ENCODE measurements around the gene FBN1.

Gene FBN1

DNA sequence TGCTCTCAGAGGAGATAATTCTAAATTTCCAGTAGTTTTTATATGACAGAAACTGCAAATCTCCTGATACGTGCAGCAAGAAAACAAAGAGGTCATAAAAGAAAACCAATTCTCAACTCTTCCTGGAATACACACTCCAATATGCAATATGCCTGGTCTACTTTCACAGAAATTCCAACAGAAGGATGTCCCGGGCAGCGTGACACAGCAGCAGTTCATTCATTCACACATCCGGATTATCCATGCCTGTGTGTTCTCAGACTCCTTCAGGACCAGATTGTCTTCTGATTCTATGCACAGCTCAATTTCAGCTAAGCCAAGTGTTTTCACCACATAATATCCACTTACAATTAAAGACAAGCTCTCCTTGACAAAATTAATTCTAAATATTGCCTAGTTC lies 64.3 kb downstream of the FBN1 start:
- DNase-seq (ENCODE audit: low read depth in 2 of 2): no peak

DNA sequence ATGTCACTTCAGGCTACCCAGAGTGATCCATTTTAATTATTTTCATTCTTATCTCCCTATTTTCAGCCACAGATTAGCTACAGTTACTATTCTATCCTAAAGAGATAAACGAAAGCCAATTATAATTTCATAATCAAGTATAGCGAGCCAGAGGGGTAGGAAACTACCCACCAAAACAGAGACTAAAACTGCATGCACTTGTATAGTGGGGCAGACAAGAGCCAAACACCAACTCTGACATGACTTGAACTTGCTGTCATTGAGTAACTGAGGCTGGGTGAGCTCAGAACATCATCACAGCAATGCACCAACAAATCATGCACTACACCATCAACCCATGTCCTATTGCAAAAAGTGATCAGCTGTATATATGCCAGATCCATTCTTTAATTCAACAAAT lies 64.8 kb downstream of the FBN1 start:
- no peak for DNase-seq (ENCODE audit: low read depth in 2 of 2)

DNA sequence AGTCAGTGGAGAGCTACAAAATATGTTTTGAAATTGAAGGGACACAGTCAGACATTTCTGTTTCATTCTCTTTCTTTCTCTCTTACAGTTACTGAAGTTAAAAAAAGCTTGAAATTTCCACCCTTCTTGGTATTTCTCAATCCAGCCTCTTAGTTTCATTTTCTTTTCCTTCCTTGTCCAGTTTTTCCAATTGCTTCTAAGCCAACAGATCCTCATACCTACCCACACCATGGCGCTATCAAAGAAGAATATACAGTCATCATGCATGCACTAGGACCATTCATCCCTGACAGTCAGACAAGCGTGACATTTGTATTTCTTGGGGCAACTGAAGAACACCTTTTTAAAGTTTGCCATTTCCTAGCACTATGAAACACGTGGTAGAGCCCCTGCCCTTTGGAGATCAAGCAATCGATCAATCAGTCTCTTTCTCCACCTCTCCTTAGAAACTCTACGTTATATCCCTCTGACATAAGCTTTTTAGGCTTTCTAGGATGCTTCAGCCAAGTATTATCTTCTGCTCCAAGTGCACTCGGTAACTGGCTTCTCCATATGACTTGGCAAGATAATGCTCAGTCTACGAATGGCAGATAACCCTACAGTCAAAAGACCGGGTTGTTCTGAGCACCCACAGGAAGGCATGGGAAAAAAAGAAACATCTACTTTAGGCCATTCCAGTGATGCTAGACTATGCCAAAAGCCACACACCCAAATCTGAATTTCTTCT lies 65.4 kb downstream of the FBN1 start:
- no peak for DNase-seq (ENCODE audit: low read depth in 2 of 2)

DNA sequence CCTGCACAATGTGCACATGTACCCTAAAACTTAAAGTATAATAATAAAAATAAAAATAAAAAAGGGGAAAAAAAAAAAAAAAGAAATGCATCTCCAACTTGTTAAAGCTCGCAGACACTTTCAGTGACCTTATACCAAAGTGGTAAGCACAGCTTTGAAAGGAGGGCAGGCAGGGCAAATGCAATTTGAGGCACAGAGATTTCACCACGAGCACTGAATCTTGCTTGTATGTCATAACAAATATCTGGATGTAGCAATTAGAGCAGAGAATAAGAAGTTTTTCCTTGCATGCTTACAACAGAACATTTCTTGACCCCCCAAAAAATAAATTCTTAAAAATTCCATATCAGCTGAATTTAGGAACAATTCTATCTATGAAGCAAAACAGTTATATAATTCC lies 66.5 kb downstream of the FBN1 start:
- no peak for DNase-seq (ENCODE audit: low read depth in 2 of 2)

DNA sequence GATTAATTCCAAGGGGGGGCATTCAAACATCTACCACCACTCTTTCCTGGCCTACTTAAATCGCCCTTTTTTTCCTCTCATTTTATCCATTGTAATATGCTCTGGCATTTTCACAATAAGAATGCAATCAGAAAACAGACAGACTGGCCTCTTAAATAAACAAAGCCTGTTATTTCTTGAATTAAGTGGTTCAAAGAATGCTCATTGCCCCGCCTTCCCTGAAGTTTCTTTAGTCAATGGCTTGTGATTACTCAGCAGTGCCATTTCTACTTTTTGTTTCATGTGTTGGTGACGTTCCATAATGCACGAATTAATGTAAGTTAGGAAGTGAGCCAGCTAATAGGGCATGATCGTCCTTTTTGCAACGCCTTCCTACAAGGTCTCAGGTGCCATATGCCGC lies 68.0 kb downstream of the FBN1 start:
- no peak for DNase-seq (ENCODE audit: low read depth in 2 of 2)

DNA sequence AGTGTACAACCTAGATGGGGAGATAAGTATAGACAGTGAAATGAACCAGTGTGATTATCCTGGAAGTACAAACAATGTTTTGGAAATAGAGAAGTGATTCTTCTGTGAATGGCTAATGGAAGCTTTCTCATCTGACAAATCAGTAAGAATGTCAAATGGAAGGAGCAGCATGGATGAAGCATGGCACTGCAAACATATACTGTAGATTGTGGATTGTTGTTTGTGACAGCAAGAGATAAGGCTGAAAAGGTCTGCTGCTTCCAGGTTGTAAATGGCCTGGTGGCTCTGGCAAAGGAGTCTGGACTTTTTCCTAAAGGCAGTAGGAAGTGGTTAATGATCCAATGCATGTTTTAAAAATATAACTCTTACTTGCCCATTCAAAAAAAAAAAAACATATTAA lies 71.3 kb downstream of the FBN1 start:
- DNase-seq (ENCODE audit: low read depth in 2 of 2): no peak

DNA sequence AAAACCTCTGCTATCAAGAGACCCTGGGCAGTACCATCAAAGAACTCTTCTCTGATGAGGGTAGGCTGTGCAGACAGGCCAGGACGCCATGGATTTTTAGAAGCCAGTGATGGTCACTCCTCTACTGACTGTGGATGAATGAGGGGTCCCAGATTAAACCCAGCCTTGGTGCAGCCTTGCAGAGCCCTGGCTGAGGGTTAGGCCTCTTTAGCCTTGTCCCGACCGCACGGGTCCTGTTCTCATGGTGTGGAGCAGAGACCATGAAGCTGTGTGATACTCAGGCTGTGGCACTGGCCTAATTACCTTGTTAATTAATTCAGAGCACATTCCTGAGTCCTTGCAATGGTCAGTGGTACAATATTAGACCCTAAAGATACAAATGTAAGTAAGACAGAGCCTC lies 71.7 kb downstream of the FBN1 start:
- no peak for DNase-seq (ENCODE audit: low read depth in 2 of 2)

DNA sequence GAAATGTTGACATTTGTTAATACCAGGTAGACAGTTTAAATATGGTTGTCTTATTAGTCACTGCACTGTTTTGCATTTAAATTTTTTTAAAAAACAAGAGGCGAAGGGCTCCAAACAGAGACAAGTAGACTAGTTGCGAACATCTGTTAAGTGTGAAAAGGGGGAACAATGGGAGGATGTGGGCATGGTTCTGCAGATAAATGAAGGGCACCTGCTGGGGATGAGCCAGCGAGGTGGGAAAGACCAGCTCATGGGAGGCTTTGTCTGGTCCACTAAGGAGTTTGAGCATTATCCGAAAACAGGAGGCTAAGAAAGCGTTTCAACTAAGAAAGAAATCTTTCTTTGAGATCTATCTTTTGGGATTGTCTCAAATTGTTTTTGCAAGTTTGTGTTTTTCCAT lies 72.7 kb downstream of the FBN1 start:
- DNase-seq (ENCODE audit: low read depth in 2 of 2): no peak

DNA sequence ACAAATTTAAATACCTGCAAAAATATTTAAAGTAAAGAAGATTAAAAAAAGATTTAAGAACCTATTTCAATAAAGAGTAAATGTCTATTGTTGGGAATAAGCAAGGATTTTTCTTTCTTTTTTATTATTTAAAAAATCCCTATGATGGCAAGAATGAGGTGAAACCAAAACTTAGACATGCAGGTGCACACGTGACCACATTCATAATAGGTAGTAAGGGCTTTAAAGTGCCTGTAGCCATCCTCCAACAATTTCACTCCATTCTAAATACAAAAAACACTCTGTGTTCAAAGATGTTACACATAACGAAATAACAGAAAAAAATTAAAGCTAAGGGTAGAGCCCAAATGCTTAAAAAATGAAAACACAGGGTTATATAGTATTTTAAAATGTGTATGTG lies 74.0 kb downstream of the FBN1 start:
- no peak for DNase-seq (ENCODE audit: low read depth in 2 of 2)

DNA sequence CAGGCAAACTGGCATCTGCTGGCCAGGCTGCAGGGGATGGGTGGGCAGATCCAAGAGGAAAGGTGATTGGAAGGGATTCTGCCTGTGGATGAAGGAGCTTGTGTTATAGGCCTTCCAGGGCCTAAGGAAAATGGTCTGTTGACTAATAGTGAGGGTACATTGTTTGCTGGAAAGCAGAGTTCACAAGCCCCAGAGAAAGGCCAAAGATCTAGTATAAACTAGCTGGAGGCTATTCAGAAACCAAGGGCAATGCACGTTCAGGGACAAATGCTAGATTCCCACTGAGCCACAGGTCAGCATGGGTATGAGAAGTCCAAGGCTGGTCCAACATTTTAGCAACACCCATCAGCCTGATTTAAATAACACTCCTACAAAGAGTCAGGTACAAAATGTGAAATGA lies 74.7 kb downstream of the FBN1 start:
- no peak for DNase-seq (ENCODE audit: low read depth in 2 of 2)

DNA sequence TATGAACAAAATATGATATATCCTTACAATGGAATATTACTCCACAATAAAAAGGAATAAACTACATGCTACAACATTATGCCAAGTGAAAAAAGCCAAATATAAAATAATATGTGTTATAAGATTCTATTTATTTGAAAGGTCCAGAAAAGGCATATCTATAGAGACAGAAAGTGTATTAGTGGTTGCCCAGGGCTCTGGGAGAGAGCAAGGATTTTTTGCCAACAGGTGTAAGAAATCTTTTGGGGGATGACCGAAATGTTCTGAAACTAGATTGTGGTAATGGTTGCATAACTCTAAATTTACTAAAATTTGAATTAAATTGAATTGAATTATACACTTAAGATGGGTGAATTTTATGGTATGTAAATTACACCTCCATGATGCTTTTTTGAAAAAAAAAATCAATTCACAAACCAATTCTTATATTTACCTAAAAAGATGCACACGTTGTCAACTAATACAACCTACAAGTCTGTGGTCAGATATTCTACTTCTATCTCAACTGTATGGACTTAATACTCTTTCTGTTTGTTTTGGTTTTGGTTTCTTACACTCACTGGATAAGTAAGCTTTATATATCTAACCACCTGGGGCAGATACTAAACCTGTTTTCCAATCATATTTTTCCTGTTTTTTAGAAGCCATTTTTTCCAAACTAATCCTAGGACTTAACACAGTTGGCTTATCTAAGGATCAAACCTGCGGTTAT lies 75.8 kb downstream of the FBN1 start:
- DNase-seq (ENCODE audit: low read depth in 2 of 2): no peak

DNA sequence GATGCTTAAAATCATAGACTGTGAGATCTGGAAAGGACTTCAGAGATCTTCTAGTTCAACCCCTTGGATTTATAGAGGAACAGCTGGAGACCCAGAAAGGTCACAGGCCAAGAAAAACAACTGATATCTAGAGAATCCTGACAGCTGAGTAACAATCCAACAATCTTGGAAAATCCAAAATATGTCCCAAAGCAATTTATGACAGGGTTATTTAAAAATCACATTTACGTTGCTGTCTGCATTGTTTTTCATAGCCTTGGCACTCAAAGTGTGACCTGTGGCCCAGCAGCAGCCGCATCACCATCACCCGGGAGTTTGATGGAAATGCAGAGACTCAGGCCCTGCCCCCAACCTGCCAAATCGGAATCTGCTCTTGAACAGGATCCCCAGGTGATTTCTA lies 78.8 kb downstream of the FBN1 start:
- no peak for DNase-seq (ENCODE audit: low read depth in 2 of 2)

DNA sequence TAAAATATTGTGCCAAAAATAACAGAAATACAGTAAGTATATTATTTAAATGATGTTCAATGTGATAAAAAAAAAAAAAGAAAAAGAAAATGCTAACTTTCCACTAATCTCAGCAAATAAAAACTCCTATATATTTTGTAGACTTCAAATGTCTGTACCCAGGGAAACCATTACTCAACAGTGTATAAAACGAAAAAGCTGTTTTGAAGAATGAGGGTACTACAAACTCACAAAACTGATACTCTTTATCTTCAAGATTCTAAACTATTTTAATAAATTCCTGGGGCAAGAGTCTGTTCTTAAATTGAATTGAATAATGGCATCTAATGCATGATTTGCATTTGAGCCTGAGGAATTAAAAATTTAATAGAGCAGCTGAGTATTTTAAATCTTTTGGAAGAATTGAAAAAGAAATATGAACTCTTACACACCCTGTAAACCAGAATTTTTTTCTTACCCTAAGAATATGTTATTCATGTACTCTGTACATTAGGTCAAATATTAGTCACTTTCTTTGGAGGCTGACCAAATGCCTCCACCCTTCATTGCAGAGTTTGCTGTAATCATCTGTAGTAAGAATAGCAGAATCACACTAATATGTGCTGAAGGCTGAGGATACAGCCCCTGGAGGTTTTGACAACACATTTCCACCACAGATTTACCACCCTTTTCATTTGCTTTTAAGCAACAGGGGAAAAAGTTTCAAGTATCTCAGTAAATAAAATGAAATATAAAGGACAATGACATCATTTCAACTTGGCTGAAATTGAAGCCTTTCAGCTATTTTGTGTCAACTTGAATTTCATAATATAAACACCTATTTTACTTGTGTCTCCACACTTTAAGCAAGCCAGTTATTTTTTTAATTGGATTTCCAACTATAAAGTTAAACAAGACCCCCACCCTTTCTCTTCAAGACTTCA lies 79.7 kb downstream of the FBN1 start:
- DNase-seq (ENCODE audit: low read depth in 2 of 2): no peak

DNA sequence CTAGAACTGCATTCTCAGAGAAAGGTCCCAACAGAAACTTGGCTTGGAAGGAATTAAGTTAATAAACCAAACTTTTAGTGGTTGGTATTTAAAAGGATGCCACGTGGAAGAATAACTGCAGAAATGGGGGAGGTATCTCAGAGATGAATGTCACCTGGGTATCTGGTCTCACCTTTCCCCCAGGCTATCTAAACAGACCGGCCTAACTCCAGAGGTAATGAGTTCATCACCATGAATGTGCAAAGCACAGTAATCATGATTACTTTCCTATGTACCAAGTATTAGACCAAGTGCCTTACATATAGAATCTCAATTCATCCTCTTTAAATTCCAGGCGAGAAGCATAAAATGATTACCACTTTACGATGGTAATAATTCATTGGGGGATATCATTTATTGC lies 80.8 kb downstream of the FBN1 start:
- DNase-seq (ENCODE audit: low read depth in 2 of 2): no peak

DNA sequence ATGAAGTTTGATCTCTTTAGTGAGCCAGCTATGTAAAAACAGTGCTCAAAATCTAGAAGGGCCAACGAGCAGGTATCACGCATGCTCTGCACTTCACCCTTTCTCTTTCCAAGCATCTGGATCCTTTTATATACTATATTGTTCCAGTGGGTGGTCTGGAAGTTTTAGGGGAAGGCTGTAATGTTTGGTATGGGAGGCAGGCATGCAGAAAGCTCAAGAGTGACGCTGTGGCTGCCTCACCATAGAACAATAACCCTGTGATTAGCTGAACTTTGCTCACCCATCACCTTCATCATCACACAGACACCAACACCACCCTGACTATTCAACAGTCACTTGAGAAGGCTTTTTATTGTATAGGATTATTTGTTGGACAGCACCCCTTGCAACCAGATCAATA lies 81.6 kb downstream of the FBN1 start:
- DNase-seq (ENCODE audit: low read depth in 2 of 2): no peak

DNA sequence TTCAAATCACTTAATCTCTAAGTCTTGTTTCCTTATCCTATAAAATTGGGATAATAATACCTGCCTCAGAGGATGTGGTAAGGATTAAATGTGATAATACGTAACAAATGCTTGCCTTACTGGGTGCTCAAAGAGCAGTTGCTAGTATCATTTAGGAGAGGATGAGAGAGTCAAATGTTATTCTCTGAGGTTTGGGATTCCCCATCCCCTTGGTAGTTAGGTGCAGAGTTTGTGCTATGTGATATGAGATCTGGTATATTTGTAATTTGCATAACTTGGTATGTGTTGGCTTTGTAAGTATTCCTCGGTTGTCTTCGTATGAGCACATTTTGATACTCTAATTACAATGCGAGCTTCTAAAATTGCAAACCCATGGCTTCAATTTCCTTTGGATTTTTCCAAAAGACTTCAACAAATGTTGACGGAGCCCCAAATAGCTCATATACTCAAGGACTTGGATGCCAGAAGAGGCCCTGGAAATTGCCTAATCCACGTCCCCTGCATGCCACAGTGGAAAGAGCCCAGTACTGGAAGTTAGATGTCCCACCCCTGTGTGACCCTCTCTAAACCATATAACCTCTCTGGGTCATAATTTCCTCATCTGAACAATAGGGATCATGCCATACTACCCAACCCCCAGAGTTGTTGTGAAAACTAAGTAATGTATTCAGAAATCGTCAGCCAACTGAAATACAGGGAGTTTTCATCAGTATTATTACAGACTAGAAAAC lies 85.0 kb downstream of the FBN1 start:
- no peak for DNase-seq (ENCODE audit: low read depth in 2 of 2)

DNA sequence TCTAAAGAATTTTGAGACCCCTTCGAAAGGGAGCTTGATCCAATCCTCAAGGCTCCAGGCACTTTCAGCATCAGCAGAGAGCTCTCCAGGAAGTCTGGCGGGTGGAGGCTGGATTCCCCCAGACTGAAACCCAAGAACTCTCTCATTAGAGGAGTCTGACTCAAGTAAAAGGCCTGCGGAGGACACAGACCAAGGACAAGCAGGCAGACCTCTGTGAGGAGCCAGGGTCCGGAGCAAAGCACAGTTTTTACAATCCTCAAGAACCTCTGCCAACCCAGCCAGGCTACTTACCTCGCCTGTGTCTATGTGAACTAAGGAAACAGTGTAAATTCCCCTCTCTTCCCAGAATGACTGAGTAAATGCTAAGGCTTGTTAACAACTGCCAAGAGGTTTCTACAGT lies 86.2 kb downstream of the FBN1 start:
- DNase-seq (ENCODE audit: low read depth in 2 of 2): no peak

DNA sequence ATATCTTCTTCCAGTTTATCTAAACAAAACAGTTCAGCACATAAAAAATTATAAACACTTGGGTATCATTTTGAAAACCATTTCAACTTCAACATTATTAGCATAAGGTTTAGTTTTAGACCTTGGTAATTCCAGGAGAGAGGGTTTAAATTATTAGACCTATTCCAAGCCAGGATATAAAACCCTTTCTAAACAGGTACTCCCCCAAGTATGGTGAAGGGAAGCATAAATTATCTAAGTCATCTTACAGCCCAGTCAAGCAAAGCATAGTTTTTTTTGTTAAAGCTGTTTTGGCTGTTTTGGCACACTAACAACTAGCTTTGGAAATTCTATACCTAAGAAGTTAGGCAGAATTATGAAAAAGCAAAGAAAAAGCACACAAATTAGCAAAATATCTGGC lies 87.3 kb downstream of the FBN1 start:
- DNase-seq (ENCODE audit: low read depth in 2 of 2): no peak

DNA sequence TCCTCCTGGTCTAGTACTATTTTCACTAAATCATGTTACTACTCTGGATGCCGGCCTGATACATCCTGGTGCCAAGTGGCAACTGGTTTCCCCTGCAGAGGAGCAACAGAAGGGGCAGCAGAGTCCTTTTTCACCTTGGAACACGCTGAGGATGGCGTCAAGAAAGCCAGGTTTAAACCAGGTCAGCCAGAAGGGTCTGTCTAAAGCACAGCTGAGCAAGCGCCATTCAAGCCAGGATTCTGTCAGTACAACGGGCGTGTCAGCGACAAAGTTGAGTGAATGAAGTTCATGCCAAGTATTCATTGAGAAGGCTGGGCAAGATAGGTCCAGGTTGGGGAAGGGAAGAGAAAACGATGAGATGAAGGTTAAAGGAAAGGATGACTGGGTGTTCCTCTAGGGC lies 88.2 kb downstream of the FBN1 start:
- DNase-seq (ENCODE audit: low read depth in 2 of 2): no peak

DNA sequence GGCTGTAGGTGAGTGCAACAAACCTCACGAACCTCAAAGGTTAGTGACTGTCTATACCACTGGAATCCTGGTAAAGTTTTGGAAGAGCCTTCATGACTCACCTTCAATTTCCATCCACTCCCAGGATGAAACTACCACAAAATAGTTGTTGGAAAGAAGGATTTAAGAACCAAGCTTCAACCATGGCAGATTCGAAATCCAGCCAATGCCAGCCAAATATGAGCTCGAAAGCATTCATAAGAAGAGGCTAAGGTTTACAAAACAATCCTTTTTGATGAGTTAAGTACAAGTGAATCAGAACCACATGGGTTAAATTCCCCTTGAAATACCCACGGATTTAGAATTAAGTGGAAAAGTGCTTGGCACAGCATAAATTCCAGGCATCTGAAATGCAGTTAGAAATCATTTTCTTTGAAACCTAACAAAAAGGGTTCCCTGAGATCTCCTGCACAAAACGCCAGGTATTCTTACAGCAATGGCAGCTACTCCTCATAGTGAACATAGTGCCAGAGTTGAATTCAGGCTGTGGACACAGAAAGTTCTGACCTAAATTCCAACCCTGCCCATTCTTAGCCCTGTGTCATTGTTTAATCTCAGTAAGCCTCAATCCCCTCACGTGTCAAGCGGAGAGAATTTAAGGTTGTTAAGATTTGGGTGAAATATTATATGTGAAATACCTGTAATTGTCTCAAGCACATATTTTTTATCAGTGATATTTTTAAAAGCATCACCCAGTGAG lies 89.2 kb downstream of the FBN1 start:
- DNase-seq (ENCODE audit: low read depth in 2 of 2): no peak

DNA sequence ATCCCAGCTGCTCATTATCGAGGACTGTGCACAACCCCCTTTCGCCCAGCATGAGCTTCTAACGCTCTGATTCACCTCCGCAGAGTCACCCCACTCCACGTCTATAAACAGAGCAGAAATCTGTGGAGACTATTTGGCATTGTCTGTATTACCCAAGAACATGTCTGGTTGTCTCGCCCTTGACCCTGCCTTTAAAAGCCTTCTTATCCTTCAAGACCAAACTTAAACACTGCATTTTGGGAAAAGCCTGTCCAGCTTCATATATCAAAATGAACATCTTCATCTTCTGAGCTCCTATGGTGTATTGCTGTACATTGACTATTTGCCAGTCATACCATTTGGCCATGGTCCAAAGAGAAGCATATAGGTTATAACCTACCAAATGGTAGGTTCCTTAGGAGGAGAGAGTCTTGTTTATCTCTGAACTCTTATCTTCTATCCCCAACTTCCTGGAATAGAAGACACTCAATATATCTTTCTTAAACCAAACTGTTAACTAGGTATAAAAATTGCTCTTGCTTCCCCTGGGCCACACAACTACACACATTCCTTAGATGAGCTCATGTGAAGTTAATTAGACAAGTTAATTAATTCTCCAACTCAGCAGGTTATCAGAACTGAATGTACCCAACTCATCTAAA lies 90.1 kb downstream of the FBN1 start:
- DNase-seq (ENCODE audit: low read depth in 2 of 2): no peak
